HepG2 (cell line): ENCODE measurements around the gene NUCB1. TPM values are rescaled to one million over a fixed set of nuclear protein-coding genes. Genes with fewer than 3 reads are reported as not detected.

Experiments
- FOXM1 ChIP-seq: sonication (generic); formaldehyde crosslinking; IDR thresholded peaks from 2 replicates; pipeline ENCODE4 v1.5.0; 2020; ENCODE audit warnings: missing genetic modification reagents
- GFI1 ChIP-seq: sonication (generic); formaldehyde crosslinking; IDR thresholded peaks from 2 replicates; pipeline ENCODE4 v1.5.0; 2020; ENCODE audit warnings: missing genetic modification reagents, mild to moderate bottlenecking, borderline replicate concordance
- GZF1 ChIP-seq: sonication (generic); formaldehyde crosslinking; IDR thresholded peaks from 2 replicates; pipeline ENCODE4 v1.5.1; 2020; ENCODE audit warnings: mild to moderate bottlenecking, missing genetic modification reagents
- HNRNPK ChIP-seq: fragments of 200-400 bp; formaldehyde crosslinking; IDR thresholded peaks from 2 replicates; pipeline ENCODE4 v1.6.1; 2018; ENCODE audit warnings: low read length, low read depth, moderate library complexity, mild to moderate bottlenecking; ENCODE audit not compliant: poor library complexity, severe bottlenecking
- JARID2 ChIP-seq: sonication (generic); formaldehyde crosslinking; IDR thresholded peaks from 2 replicates; pipeline ENCODE4 v1.8.1; 2023; ENCODE audit warnings: missing genetic modification reagents, inconsistent platforms; ENCODE audit not compliant: insufficient replicate concordance
- KAT7 ChIP-seq: IDR thresholded peaks from 2 replicates; pipeline ENCODE4 v1.6.1; 2018; ENCODE audit warnings: borderline replicate concordance, missing compliant biosample characterization
- KIAA2018 ChIP-seq: sonication (generic); formaldehyde crosslinking; IDR thresholded peaks from 2 replicates; pipeline ENCODE4 v1.5.0; 2020; ENCODE audit warnings: mild to moderate bottlenecking, missing genetic modification reagents, borderline replicate concordance
- NCOR1 ChIP-seq: fragments of 200-600 bp; sonication (generic); IDR thresholded peaks from 2 replicates; pipeline ENCODE4 v1.7.0; 2017; ENCODE audit warnings: antibody characterized with exemption, low read length, borderline replicate concordance
- PLRG1 ChIP-seq: fragments of 450-650 bp; conservative IDR thresholded peaks from 2 replicates; pipeline ENCODE4 v1.6.1; 2016
- SIX1 ChIP-seq: sonication (generic); formaldehyde crosslinking; IDR thresholded peaks from 2 replicates; pipeline ENCODE4 v1.4.0; 2020; ENCODE audit warnings: missing genetic modification reagents, borderline replicate concordance
- SRF ChIP-seq: IDR thresholded peaks from 2 replicates; pipeline ENCODE4 v1.6.1; 2011; ENCODE audit warnings: mild to moderate bottlenecking, low read depth, low read length, moderate library complexity
- USF2 ChIP-seq, 2 experiments: sonication (generic) in 1 of 2; formaldehyde crosslinking in 1 of 2; IDR thresholded peaks; 2 replicates each; pipeline versions ENCODE4 v1.5.1 to v1.6.1; 2011 to 2020; ENCODE audit warnings: borderline replicate concordance in 1 of 2, low read depth in 1 of 2, low read length in 1 of 2, mild to moderate bottlenecking in 1 of 2, missing genetic modification reagents in 1 of 2, moderate library complexity in 1 of 2
- ZFP82 ChIP-seq: sonication (generic); formaldehyde crosslinking; IDR thresholded peaks from 2 replicates; pipeline ENCODE4 v1.5.1; 2020; ENCODE audit warnings: mild to moderate bottlenecking, missing genetic modification reagents, borderline replicate concordance
- ZNF101 ChIP-seq: sonication (generic); formaldehyde crosslinking; IDR thresholded peaks from 2 replicates; pipeline ENCODE4 v1.4.0; 2020; ENCODE audit warnings: mild to moderate bottlenecking, low read depth, missing genetic modification reagents, borderline replicate concordance
- ZNF232 ChIP-seq: sonication (generic); formaldehyde crosslinking; IDR thresholded peaks from 2 replicates; pipeline ENCODE4 v1.4.0; 2020; ENCODE audit warnings: missing genetic modification reagents, borderline replicate concordance
- ZNF331 ChIP-seq: sonication (generic); formaldehyde crosslinking; IDR thresholded peaks from 2 replicates; pipeline ENCODE4 v1.4.0; 2020; ENCODE audit warnings: missing genetic modification reagents
- ZNF549 ChIP-seq: sonication (generic); formaldehyde crosslinking; IDR thresholded peaks from 2 replicates; pipeline ENCODE4 v1.5.0; 2020; ENCODE audit warnings: missing genetic modification reagents
- ZNF879 ChIP-seq: sonication (generic); formaldehyde crosslinking; IDR thresholded peaks from 2 replicates; pipeline ENCODE4 v1.8.1; 2023; ENCODE audit warnings: missing genetic modification reagents
- ZSCAN29 ChIP-seq: sonication (generic); formaldehyde crosslinking; conservative IDR thresholded peaks from 2 replicates; pipeline ENCODE4 v1.4.0; 2020; ENCODE audit warnings: mild to moderate bottlenecking, missing genetic modification reagents
- polyA plus RNA-seq, 8 experiments: library from polyadenylated mRNA; depleted of rRNA in 3 of 8; stranded (reverse) in 7 of 8; unstranded in 1 of 8; fragments of >200 nt; fragmentation: Illumina TruSeq in 4 of 8; extraction: Trizol in 4 of 8; gene quantifications; 2 replicates each; pipeline versions ENCODE4 v1.2.1 to v1.2.3, GENCODE V29; 2011 to 2016; ENCODE audit warnings: low read depth in 4 of 8, missing spikeins in 1 of 8, mixed read lengths in 1 of 8; ENCODE audit not compliant: insufficient read depth in 1 of 8
- total RNA-seq, 5 experiments: library from RNA; depleted of rRNA; stranded (reverse); fragments of >200 nt; fragmentation: Illumina TruSeq; extraction: Trizol; gene quantifications; 2 replicates each; pipeline ENCODE4 v1.2.3, GENCODE V29; 2016; ENCODE audit warnings: low read depth in 1 of 5

The NUCB1 gene
- total and polyA plus RNA-seq, 2 of the 13 experiments (the other 11 are each of a cell fraction or from before 2014, with no cell fraction given), result 82.3 to 106 TPM

DNA sequence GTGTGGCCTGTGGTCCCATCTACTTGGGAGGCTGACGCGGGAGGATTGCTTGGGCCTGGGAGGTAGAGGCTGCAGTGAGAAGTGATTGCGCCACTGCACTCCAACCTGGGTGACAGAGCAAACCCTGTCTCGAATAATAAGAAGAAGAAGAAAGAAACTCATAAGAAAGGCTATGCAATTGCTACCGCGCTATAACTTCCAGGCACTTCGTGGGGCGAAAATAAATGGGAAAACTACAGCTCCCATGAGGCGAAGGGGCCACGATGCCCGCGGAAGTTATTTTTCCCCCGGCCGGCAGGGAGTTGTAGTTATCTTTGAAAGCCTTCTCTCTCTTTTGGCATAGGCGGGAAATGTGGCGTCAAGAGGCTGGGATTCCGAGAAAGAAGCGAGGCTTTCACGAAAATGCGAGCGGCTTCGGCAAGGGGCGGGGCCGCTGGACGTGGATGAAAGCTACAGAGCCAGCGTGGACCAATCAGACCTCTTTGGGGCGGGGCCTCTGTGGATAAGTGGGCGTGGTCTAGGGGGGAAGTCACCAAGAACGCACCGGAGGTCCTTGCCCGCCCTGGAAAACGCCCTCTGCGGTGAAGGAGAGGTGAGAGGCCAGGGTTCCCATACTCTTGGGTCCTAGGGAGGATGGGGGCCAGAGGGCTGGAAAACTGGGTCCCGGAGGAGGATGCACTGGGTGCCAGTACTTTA is at the start of gene NUCB1 (continued):
- peak; percentile 47; the same call in 1 of the 2 replicates for TF ChIP-seq GFI1 (CRISPR knock-in tag)
- no peak for TF ChIP-seq NCOR1
- TF ChIP-seq SIX1 (CRISPR knock-in tag), result no peak
- 0 out of 2 replicates have a peak, but pooled peaks have one; percentile 50 for TF ChIP-seq ZSCAN29
- no peak for TF ChIP-seq HNRNPK
- TF ChIP-seq ZNF331 (CRISPR knock-in tag), result no peak
- no peak for TF ChIP-seq SRF
- TF ChIP-seq PLRG1, result no peak
- no peak for TF ChIP-seq JARID2 (CRISPR knock-in tag)
- TF ChIP-seq ZFP82, result no peak
- TF ChIP-seq KAT7 (CRISPR knock-in tag), result no peak
- peak; percentile 74; the same call in 1 of the 2 replicates for TF ChIP-seq ZNF232 (CRISPR knock-in tag)
- TF ChIP-seq USF2 (IDR thresholded peaks at IDR 0.05; ENCODE audit: low read depth, low read length), result no peak
- no peak for TF ChIP-seq USF2 (CRISPR knock-in tag; IDR thresholded peaks at IDR 0.05; ENCODE audit: borderline replicate concordance)
- TF ChIP-seq ZNF879 (CRISPR knock-in tag), result no peak
- TF ChIP-seq GZF1 (CRISPR knock-in tag), result no peak
- no peak for TF ChIP-seq FOXM1
- no peak for TF ChIP-seq KIAA2018 (CRISPR knock-in tag)
- TF ChIP-seq ZNF549, result no peak
- no peak for TF ChIP-seq ZNF101
